ENCODE data around the gene UNC93A.
"Not testable (repeated sequence)": the region's sequence is repeated elsewhere in the genome, so short reads cannot be mapped to it uniquely, and the experiment has no call there.

UNC93A gene

GRCh38 chr6:167317172-167317571 is 26.1 kb downstream of the UNC93A start:
- Histone ChIP-seq H3K9me3 (ENCODE audit: control insufficient read depth, low read length) (no peaks in the 10 kb centered on the region), H3K4me1 (ENCODE audit: control insufficient read depth, insufficient read depth, low read length, poor library complexity, severe bottlenecking) (peaks cover 15% of the 10 kb centered on the region), H3K36me3 (ENCODE audit: control insufficient read depth, insufficient read depth, low read length) (no peaks in the 10 kb centered on the region), H3K4me3 (ENCODE audit: extremely low read depth, insufficient read depth, low read length, poor library complexity, severe bottlenecking) (no peak overlapping the region), H3K27ac (ENCODE audit: low read depth, low read length, severe bottlenecking) (no peak overlapping the region)
- WGBS, 2 experiments (ENCODE audit: insufficient coverage in 2 of 2): 69 to 71% methylated on average over 8 of the region's 9 CpGs

GRCh38 chr6:167318354-167318753 is 27.2 kb downstream of the UNC93A start:
- H3K36me3 ChIP-seq (ENCODE audit: control insufficient read depth, insufficient read depth, low read length); H3K4me3 ChIP-seq (ENCODE audit: extremely low read depth, insufficient read depth, low read length, poor library complexity, severe bottlenecking); H3K9me3 ChIP-seq (ENCODE audit: control insufficient read depth, low read length); H3K27ac ChIP-seq (ENCODE audit: low read depth, low read length, severe bottlenecking): not testable (repeated sequence)
- peaks cover 15% of the 10 kb centered on the region for H3K4me1 ChIP-seq (ENCODE audit: control insufficient read depth, insufficient read depth, low read length, poor library complexity, severe bottlenecking)
- WGBS, 2 experiments (ENCODE audit: insufficient coverage in 2 of 2): 40 to 80% methylated on average over 2 of the region's 10 CpGs

GRCh38 chr6:167318856-167319255 is 27.7 kb downstream of the UNC93A start:
- not testable (repeated sequence) for H3K27ac ChIP-seq (ENCODE audit: low read depth, low read length, severe bottlenecking); H3K4me3 ChIP-seq (ENCODE audit: extremely low read depth, insufficient read depth, low read length, poor library complexity, severe bottlenecking); H3K36me3 ChIP-seq (ENCODE audit: control insufficient read depth, insufficient read depth, low read length); H3K9me3 ChIP-seq (ENCODE audit: control insufficient read depth, low read length)
- peaks cover 15% of the 10 kb centered on the region for H3K4me1 ChIP-seq (ENCODE audit: control insufficient read depth, insufficient read depth, low read length, poor library complexity, severe bottlenecking)
- WGBS, 2 experiments (ENCODE audit: insufficient coverage in 2 of 2): 83 to 91% methylated on average over 4 of the region's 10 CpGs

- 69% methylated on average over 4 of the region's 32 CpGs; no CpG with 5 or more reads in 1 of the 2 experiments for WGBS, 2 experiments (ENCODE audit: insufficient coverage in 2 of 2)
Observed at GRCh38 chr6:167319856-167320753, 29.0 kb downstream of the UNC93A start.

GRCh38 chr6:167320754-167321056 is 29.6 kb downstream of the UNC93A start:
- WGBS, 2 experiments (ENCODE audit: insufficient coverage in 2 of 2): no CpG with 5 or more reads among the region's 13 CpGs
- H3K27ac ChIP-seq (ENCODE audit: low read depth, low read length, severe bottlenecking); H3K9me3 ChIP-seq (ENCODE audit: control insufficient read depth, low read length); H3K36me3 ChIP-seq (ENCODE audit: control insufficient read depth, insufficient read depth, low read length); H3K4me3 ChIP-seq (ENCODE audit: extremely low read depth, insufficient read depth, low read length, poor library complexity, severe bottlenecking); H3K4me1 ChIP-seq (ENCODE audit: control insufficient read depth, insufficient read depth, low read length, poor library complexity, severe bottlenecking): not testable (repeated sequence)

More at GRCh38 chr6:167319856-167320753, 29.0 kb downstream of the UNC93A start:
- H3K36me3 ChIP-seq (ENCODE audit: control insufficient read depth, insufficient read depth, low read length); H3K4me1 ChIP-seq (ENCODE audit: control insufficient read depth, insufficient read depth, low read length, poor library complexity, severe bottlenecking); H3K9me3 ChIP-seq (ENCODE audit: control insufficient read depth, low read length); H3K4me3 ChIP-seq (ENCODE audit: extremely low read depth, insufficient read depth, low read length, poor library complexity, severe bottlenecking): not testable (repeated sequence)
- H3K27ac ChIP-seq (ENCODE audit: low read depth, low read length, severe bottlenecking): peak overlapping the region; percentile 78

GRCh38 chr6:167321185-167321584 is 30.1 kb downstream of the UNC93A start:
- H3K4me1 ChIP-seq (ENCODE audit: control insufficient read depth, insufficient read depth, low read length, poor library complexity, severe bottlenecking); H3K4me3 ChIP-seq (ENCODE audit: extremely low read depth, insufficient read depth, low read length, poor library complexity, severe bottlenecking); H3K9me3 ChIP-seq (ENCODE audit: control insufficient read depth, low read length); H3K27ac ChIP-seq (ENCODE audit: low read depth, low read length, severe bottlenecking); H3K36me3 ChIP-seq (ENCODE audit: control insufficient read depth, insufficient read depth, low read length): not testable (repeated sequence)
- WGBS, 2 experiments (ENCODE audit: insufficient coverage in 2 of 2): 84% methylated on average over 7 of the region's 9 CpGs; no CpG with 5 or more reads in 1 of the 2 experiments

GRCh38 chr6:167323111-167323510 is 32.0 kb downstream of the UNC93A start:
- no peak overlapping the region for H3K4me3 ChIP-seq (ENCODE audit: extremely low read depth, insufficient read depth, low read length, poor library complexity, severe bottlenecking)
- H3K9me3 ChIP-seq (ENCODE audit: control insufficient read depth, low read length): no peaks in the 10 kb centered on the region
- 84 to 89% methylated on average over 6 of the region's 7 CpGs for WGBS, 2 experiments (ENCODE audit: insufficient coverage in 2 of 2)
- peaks cover 2% of the 10 kb centered on the region for H3K4me1 ChIP-seq (ENCODE audit: control insufficient read depth, insufficient read depth, low read length, poor library complexity, severe bottlenecking)
- H3K36me3 ChIP-seq (ENCODE audit: control insufficient read depth, insufficient read depth, low read length): no peaks in the 10 kb centered on the region
- no peak overlapping the region for H3K27ac ChIP-seq (ENCODE audit: low read depth, low read length, severe bottlenecking)

- Histone ChIP-seq H3K4me3 (ENCODE audit: extremely low read depth, insufficient read depth, low read length, poor library complexity, severe bottlenecking) (no peak overlapping the region), H3K36me3 (ENCODE audit: control insufficient read depth, insufficient read depth, low read length) (no peaks in the 10 kb centered on the region), H3K9me3 (ENCODE audit: control insufficient read depth, low read length) (no peaks in the 10 kb centered on the region), H3K27ac (ENCODE audit: low read depth, low read length, severe bottlenecking) (no peak overlapping the region), H3K4me1 (ENCODE audit: control insufficient read depth, insufficient read depth, low read length, poor library complexity, severe bottlenecking) (peaks cover 2% of the 10 kb centered on the region)
- WGBS, 2 experiments (ENCODE audit: insufficient coverage in 2 of 2): 89 to 99% methylated on average over 9 to 10 of the region's 10 CpGs
Observed at GRCh38 chr6:167324111-167324510, 33.0 kb downstream of the UNC93A start.

GRCh38 chr6:167325766-167326165 is 34.7 kb downstream of the UNC93A start:
- WGBS, 2 experiments (ENCODE audit: insufficient coverage in 2 of 2): 98% methylated on average over 13 of the region's 13 CpGs
- Histone ChIP-seq H3K9me3 (ENCODE audit: control insufficient read depth, low read length) (no peaks in the 10 kb centered on the region), H3K36me3 (ENCODE audit: control insufficient read depth, insufficient read depth, low read length) (no peaks in the 10 kb centered on the region), H3K4me3 (ENCODE audit: extremely low read depth, insufficient read depth, low read length, poor library complexity, severe bottlenecking) (no peak overlapping the region), H3K4me1 (ENCODE audit: control insufficient read depth, insufficient read depth, low read length, poor library complexity, severe bottlenecking) (peaks cover 2% of the 10 kb centered on the region), H3K27ac (ENCODE audit: low read depth, low read length, severe bottlenecking) (no peak overlapping the region)

GRCh38 chr6:167327391-167327790 is 36.3 kb downstream of the UNC93A start:
- Histone ChIP-seq H3K36me3 (ENCODE audit: control insufficient read depth, insufficient read depth, low read length) (no peaks in the 10 kb centered on the region), H3K9me3 (ENCODE audit: control insufficient read depth, low read length) (no peaks in the 10 kb centered on the region), H3K4me3 (ENCODE audit: extremely low read depth, insufficient read depth, low read length, poor library complexity, severe bottlenecking) (no peak overlapping the region), H3K27ac (ENCODE audit: low read depth, low read length, severe bottlenecking) (no peak overlapping the region), H3K4me1 (ENCODE audit: control insufficient read depth, insufficient read depth, low read length, poor library complexity, severe bottlenecking) (no peaks in the 10 kb centered on the region)
- WGBS, 2 experiments (ENCODE audit: insufficient coverage in 2 of 2): 100% methylated on average over 2 of the region's 4 CpGs

GRCh38 chr6:167328086-167328485 is 37.0 kb downstream of the UNC93A start:
- WGBS, 2 experiments (ENCODE audit: insufficient coverage in 2 of 2): 97 to 100% methylated on average over 3 to 5 of the region's 5 CpGs

More at GRCh38 chr6:167328086-167328485, 37.0 kb downstream of the UNC93A start:
- H3K36me3 ChIP-seq (ENCODE audit: control insufficient read depth, insufficient read depth, low read length): no peaks in the 10 kb centered on the region
- no peak overlapping the region for H3K27ac ChIP-seq (ENCODE audit: low read depth, low read length, severe bottlenecking)
- H3K4me1 ChIP-seq (ENCODE audit: control insufficient read depth, insufficient read depth, low read length, poor library complexity, severe bottlenecking): no peaks in the 10 kb centered on the region
- no peaks in the 10 kb centered on the region for H3K9me3 ChIP-seq (ENCODE audit: control insufficient read depth, low read length)
- H3K4me3 ChIP-seq (ENCODE audit: extremely low read depth, insufficient read depth, low read length, poor library complexity, severe bottlenecking): no peak overlapping the region
